GM10847 (cell line): ENCODE measurements around the gene SGMS1.

Source experiments
- POLR2A ChIP-seq: IDR thresholded peaks from 2 replicates; pipeline ENCODE4 v1.6.1; 2011; ENCODE audit not compliant: insufficient read length; ENCODE audit errors: extremely low read depth

The SGMS1 gene

DNA sequence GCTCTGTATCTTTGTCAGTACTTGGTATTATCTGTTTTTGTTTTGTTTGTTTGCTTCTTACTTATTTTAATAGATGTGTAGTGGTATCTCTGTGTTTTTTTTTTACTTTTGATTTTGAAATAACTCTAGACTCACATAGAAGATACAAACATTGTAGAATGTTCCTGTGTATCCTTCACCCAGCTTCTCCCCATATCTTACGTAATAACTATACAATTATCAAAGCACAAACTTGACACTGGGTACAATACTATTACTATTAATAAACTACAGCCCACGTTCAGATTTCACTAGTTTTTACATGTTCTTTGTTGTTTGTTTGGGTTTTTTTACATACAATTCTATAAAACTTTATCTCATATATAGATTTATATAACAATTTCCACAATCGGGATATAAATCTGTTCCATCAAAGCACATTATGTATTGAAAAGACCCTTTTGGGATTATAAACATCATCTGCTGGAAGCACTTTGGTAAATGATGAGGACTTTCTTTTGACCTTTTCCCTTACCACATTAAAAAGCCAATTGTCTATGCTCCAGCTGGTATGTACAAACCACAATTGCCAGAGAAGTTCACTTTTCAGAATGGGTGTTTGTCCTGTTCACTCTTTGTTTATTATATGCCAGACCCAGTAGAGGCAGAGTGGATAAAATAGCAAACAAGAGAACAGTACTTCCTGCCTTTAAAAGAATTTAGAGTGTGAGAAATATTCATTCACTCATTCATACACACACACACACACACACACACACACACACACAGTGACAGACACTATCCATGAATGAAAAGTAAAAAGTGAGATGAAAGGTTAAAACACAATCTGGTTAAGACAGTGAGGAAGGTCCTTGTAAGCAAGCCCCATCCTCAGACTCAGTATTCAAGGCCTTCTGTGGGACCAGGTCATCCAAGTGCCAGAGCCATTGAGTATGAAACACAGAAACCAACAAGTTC, 113.0 kb downstream of the SGMS1 start:
- TF ChIP-seq POLR2A, result no peak

- no peak for TF ChIP-seq POLR2A
Measured at GRCh38 chr10:50508315-50509051, 115.3 kb downstream of the SGMS1 start.

GRCh38 chr10:50506861-50507573, 116.7 kb downstream of the SGMS1 start:
- TF ChIP-seq POLR2A, result no peak

- TF ChIP-seq POLR2A, result no peak
Measured at GRCh38 chr10:50504389-50504788, 119.4 kb downstream of the SGMS1 start.

DNA sequence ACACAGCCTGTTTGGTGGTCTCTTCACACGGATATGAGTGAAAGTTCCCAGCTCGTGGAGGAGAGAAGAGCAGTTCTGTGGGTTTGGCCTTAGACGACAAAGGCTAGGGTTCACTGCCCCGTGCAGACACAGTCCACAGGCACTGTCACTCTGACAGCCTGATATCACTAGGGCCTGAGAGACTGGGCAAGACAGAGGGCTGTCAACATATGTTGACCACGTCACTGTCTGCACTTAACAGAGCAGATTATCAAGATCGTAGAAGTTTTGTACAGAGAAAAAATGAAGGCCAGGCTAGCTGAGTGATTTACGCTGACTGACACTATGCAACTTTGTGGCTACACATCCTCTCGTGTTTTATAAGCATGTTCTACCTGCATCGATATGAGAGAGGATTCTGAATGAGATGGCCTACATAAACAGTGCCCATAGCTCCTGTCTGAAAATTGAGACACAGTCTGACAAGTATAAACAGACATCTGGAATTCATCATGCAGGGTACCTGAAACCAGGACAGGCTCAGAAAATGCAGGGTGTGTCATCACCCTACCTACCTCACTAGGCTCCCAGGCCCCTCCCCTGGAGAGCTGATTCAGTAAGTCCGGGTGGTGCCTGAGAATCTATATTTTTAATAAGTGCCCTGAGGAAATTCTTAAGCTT, 120.0 kb downstream of the SGMS1 start:
- no peak for TF ChIP-seq POLR2A

DNA sequence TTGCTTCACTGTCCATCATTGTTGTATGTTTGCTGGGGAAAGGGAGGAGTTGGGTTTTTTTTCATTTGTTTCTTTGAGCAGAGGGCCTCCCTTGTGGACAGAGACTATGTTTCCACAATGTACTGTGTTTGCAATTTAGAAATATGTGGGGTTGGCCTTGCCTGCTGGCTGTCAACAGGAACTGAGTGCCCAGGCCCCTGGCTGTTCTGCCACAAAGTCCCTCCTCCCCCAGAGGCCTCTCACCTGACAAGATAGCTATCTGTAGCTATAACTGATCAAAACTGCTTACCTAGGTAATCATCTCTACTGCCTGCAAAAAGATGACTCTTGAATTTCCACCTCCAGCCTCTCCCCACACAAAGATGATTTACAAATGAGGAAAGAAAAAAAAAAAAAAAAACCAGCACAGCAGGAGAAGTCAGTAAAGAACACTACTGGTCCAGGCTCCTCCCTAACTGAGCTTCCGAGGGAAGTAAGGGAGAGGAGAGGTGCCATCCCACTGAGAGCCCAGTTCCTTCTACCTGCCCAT, 121.8 kb downstream of the SGMS1 start:
- TF ChIP-seq POLR2A, result no peak

DNA sequence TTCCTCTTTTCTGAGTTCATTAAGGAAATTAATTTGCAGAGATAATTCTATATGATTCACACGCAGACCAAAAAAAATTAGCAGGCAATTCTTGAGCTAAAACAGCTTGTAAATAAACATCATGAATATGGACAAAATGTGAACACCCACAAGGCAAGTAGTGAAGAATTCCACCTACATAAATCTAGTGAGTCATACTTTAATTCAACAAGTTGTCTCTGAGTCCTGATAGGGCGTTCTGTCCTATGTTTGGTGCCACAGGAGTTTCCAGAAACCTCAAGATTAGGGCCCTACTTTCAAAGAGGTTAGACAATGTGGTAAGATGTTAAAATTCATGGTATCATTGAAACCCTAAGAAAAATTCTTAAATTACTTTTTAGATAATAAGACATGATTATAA, 122.3 kb downstream of the SGMS1 start:
- no peak for TF ChIP-seq POLR2A

DNA sequence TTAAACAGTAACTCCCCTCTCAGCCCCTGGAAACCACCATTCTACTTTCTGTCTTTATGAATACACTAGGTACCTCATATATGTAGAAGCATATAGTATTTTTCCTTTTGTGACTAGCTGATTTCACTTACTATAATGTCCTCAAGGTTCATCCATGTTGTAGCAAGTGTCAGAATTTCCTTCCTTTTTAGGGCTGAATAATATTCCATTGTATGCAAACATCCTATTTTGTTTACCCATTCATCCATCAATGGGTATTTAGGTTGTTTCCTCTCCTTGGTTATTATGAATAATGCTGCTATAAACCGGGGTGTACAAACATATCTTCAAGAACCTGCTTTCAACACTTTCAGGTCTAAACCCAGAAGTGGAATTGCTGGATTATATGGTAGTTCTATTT, 125.3 kb downstream of the SGMS1 start:
- no peak for TF ChIP-seq POLR2A

GRCh38 chr10:50497758-50498157, 126.0 kb downstream of the SGMS1 start:
- TF ChIP-seq POLR2A, result no peak

DNA sequence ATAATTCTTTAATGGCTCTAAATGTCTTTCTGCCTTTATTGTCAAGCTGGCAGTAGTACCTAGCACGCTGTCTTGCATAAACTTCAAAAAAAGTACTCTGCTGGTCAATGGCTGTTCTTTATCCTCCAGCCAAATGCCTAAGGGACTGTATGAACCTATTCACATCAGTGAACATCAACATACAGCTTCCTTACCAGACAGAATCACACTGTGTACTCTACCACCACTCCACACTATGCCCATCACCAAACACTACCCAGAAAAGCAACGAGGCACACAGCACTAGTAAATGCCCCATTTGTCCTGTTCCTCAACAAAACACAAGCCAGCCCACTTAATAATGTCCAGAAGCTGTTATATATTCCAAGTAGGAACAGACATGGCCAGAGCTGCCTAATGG, 127.5 kb downstream of the SGMS1 start:
- TF ChIP-seq POLR2A, result no peak

DNA sequence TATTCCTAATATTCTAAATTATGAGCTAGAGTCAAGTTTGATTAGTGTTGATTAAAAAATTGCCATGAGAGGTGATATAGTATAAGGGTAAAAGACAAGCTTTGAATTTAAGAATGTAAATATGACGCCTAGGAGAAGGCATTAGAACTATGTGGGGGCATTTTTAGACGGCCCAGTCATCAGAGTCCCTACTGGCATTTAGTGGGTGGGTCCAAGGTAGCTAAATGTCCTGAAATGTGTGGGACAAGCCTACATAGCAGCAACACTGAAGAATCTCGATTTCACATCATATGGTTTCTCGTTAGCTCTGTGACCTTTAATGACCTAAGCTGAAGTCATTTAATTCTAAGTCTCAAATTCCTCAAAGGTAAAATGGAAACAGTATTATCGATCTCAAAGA, 133.5 kb downstream of the SGMS1 start:
- no peak for TF ChIP-seq POLR2A

GRCh38 chr10:50480054-50481007, 143.4 kb downstream of the SGMS1 start:
- TF ChIP-seq POLR2A, result no peak

- no peak for TF ChIP-seq POLR2A
Measured at GRCh38 chr10:50477287-50478203, 146.2 kb downstream of the SGMS1 start.
